Choroid plexus epithelial cell (primary cell): ENCODE results near the gene PLEKHB1.

ENCODE experiments used
- DNase-seq: peaks from one replicate; pipeline ENCODE4 v3.0.0-alpha.2; 2010; ENCODE audit warnings: low read depth
- H3K4me3 ChIP-seq: 2 replicates; pipeline ENCODE4 v1.5.1; 2011; ENCODE audit warnings: low read depth, mild to moderate bottlenecking, control low read depth, low read length, moderate library complexity
- TF ChIP-seq, protein P1 (sequence below): conservative IDR thresholded peaks from 2 replicates; pipeline ENCODE4 v1.5.1; 2011; ENCODE audit warnings: low read depth, mild to moderate bottlenecking, control low read depth, inconsistent platforms, low read length, moderate library complexity

The PLEKHB1 gene

DNA sequence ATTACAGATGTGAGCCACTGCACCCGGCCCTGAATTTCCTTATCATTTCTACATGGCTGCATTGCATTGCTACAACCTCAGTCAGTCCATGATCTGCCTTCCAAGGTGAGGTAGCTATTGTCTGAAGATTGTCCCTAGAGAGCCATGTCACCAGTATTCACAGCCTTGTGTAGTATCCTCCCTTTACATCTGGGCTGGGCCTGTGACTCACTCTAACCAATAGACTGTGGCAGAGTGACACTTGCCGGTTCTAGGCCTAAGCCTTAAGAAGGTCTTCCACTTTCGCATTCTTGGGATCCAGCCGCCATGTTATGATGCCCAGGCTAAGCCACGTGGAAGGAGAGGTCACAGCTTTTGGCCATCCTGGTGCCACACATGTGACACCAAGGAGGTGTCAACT is 10.1 kb upstream of the PLEKHB1 start:
- H3K4me3 ChIP-seq: no peak overlapping the region
- TF ChIP-seq, protein P1, sequence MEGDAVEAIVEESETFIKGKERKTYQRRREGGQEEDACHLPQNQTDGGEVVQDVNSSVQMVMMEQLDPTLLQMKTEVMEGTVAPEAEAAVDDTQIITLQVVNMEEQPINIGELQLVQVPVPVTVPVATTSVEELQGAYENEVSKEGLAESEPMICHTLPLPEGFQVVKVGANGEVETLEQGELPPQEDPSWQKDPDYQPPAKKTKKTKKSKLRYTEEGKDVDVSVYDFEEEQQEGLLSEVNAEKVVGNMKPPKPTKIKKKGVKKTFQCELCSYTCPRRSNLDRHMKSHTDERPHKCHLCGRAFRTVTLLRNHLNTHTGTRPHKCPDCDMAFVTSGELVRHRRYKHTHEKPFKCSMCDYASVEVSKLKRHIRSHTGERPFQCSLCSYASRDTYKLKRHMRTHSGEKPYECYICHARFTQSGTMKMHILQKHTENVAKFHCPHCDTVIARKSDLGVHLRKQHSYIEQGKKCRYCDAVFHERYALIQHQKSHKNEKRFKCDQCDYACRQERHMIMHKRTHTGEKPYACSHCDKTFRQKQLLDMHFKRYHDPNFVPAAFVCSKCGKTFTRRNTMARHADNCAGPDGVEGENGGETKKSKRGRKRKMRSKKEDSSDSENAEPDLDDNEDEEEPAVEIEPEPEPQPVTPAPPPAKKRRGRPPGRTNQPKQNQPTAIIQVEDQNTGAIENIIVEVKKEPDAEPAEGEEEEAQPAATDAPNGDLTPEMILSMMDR: no peak
- no peak for DNase-seq

DNA sequence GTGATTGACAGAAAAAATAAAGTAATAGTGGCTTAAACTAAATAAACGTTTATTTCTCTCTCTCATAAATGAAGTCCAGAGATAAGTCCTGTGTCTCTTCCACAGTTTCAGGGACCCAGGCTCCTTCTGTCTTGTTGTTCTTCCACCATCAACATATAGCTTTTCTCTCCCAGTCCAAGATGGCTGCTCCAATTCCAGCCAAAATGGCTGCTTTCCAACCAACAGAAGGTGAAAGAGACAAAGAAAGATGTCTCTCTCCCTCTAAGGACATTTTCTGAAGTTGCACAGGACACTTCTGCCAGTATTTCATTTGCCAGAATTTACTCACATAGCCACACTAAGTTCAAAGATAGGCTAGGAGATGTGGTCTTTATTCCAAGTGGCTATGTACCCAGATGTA is 9.4 kb upstream of the PLEKHB1 start:
- TF ChIP-seq, protein P1: no peak
- no peak overlapping the region for H3K4me3 ChIP-seq
- no peak for DNase-seq

DNA sequence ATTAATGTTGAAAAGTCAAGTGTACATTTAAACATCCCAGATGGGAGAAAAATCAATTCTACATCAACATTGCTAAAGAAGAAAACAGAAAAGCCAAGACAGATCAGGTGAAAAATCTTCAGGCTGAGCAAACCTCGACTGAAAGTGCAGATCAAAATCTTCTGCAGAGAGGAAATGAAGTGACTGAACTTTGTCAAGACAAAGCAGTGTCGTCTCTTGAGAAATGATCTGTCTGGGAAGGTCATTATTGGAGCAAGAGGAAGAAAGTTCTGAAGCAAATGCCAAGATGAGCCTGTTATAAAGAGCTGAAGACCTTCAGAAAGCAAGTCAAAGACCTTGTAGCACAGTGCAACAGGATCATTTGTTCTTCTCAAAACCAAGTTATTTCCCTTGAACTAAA is 5.8 kb upstream of the PLEKHB1 start:
- TF ChIP-seq, protein P1: no peak
- no peak for DNase-seq

DNA sequence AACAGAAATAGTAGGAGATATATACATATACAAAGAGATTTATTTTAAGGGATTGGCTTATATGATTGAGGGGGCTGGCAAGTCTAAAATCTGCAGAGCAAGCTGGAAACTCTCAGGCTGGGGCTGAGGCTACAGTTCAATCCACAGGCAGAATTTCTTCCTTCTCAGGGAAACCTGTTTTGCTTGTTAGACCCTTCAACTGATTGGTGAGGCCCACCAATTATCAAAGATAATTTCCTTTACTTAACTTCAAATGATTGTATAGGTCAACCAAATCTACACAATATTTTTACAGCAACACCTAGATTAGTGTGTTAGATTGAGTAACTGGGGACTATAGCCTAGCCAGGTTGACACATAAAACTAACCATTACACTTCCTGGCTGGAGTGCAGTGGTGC is 4.7 kb upstream of the PLEKHB1 start:
- TF ChIP-seq, protein P1: no peak
- no peak for DNase-seq
- H3K4me3 ChIP-seq: no peak overlapping the region

More for the DNA sequence above, 5.8 kb upstream of the PLEKHB1 start:
- H3K4me3 ChIP-seq: no peak overlapping the region

DNA sequence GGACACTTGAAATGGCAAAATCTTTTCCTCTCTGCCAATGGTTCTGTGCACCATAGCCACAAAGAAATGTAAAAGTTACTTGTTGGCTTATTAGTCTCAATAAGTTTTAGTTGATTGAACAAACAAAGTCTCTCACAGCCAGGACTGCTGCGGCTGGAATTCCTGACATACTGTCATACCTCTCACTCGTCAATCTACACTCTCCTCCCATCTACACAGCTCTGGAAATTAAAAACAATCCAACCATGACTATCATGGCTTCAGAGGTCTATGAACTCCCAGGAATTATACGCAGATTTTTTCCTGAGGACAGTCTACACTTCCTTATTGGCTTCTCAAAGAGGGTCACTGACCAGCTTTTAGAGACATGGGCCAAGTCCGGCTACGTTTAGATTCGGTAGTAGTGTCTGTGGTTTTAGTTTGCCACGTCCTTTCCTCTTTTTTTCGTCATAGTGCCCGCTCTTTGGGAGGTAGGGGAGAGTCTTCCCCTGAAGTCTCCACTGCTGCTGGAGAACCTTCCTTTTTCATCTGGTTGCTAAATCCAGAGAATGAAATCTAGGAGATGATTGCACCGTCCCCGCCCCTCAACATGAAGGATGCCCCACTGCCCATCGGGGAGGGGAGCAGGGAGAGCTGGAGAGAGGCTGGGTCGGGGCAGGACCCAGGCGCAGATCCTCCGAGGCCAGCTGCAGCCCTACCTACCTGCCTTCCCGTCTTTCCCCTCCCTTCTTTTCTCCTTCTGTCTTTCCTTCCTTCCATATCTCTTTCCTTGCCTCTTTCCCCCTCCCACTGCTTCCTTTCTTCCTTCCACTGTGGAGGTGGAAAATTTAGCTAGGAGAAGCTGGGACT is 1.0 kb upstream of the PLEKHB1 start:
- TF ChIP-seq, protein P1: no peak
- no peak overlapping the region for H3K4me3 ChIP-seq
- DNase-seq: no peak

DNA sequence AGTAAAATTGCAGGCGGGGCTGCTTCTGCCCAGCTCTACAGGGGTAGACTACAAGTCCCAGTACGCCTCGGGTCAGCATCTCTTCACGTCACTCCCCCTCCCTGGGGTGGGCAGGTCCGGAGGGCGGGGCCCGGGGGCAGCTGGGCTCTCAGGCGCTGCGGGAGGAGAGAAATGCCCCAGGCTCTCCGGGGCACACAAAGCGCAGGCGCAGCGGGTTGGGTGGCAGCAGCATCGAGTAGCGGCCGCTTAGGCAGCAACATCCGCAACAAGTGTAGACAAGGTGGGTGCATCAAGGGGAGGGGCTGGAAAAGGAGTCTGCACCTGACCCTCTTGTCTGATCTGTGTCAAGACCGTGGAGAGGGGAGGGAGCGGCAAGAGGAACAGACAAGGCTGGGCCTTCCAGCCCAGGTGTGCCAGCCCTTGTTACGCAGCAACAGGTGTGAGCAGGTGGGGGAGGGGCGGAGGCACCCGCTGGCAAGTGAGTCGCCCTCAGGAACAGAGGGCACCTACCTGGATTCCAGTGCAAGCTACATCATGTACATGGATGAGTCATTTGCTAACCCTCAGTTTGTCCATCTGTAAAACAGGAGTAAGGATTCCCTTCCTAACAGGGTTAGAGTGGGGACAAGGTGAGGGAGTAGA is 1.2 kb downstream of the PLEKHB1 start:
- peak; percentile 84 for DNase-seq
- TF ChIP-seq, protein P1: no peak
- H3K4me3 ChIP-seq: peak overlapping the region; percentile 39
